C4-2B (cell line): ENCODE data around the gene PFKL.

Experiments
- CTCF ChIP-seq: fragments of 450-650 bp; conservative IDR thresholded peaks from 2 replicates; pipeline ENCODE4 v1.5.1; 2017; ENCODE audit warnings: mild to moderate bottlenecking
- ZFX ChIP-seq: fragments of 450-650 bp; IDR thresholded peaks from 2 replicates; pipeline ENCODE4 v1.6.1; 2017

GRCh38 chr21:44260791-44261631, 38.8 kb upstream of the PFKL start:
- TF ChIP-seq CTCF (no peak), ZFX (no peak)
